ENCODE measurements around the gene CCNI. TPM values are rescaled to one million over a fixed set of nuclear protein-coding genes. Genes with fewer than 3 reads are reported as not detected.

CCNI gene
- total and polyA plus RNA-seq, 2 experiments from 2014 or later, result 121 to 166 TPM

- no peaks in the 10 kb centered on the region for H3K27me3 ChIP-seq (replicated peaks; ENCODE audit: insufficient read depth)
- H3K27ac ChIP-seq, result peak overlapping the region; percentile 74
- H2AFZ ChIP-seq, result no peak overlapping the region
- H3F3A ChIP-seq (ENCODE audit: insufficient read depth), result peaks cover 94% of the 10 kb centered on the region
- H4K20me1 ChIP-seq (ENCODE audit: insufficient read depth), result no peaks in the 10 kb centered on the region
- H3K4me3 ChIP-seq, result no peak overlapping the region
- H3K4me1 ChIP-seq (ENCODE audit: insufficient read depth), result peaks cover 39% of the 10 kb centered on the region
- in situ Hi-C loops (cut with MboI), result no loop called here
- no peak overlapping the region for H3K4me2 ChIP-seq (ENCODE audit: unreplicated experiment)
- DNase-seq, result peak; percentile 83
- H3K79me2 ChIP-seq (ENCODE audit: insufficient read depth), result peaks cover 48% of the 10 kb centered on the region
- no peak for TF ChIP-seq EZH2 (IDR thresholded peaks at IDR 0.05; ENCODE audit: insufficient read depth, poor library complexity, severe bottlenecking)
- H3K9me3 ChIP-seq (ENCODE audit: low read depth), result no peaks in the 10 kb centered on the region
- 11 to 12% methylated on average over 1 of the region's 1 CpG for WGBS, 2 experiments (ENCODE audit: low coverage in 1 of 2, low lambda C conversion rate in 2 of 2, missing lambda C conversion rate in 2 of 2)
- H3K9me2 ChIP-seq (ENCODE audit: insufficient read depth), result no peaks in the 10 kb centered on the region
- peaks cover 83% of the 10 kb centered on the region for H3K36me3 ChIP-seq (ENCODE audit: low read depth)
- peak overlapping the region; percentile 45 for H3K9ac ChIP-seq
These were observed 50.0 kb downstream of the CCNI start for GRCh38 chr4:77025643-77026321.

GRCh38 chr4:77023920-77024319 lies 51.9 kb downstream of the CCNI start:
- Histone ChIP-seq H3K9me3 (ENCODE audit: low read depth) (no peaks in the 10 kb centered on the region), H4K20me1 (ENCODE audit: insufficient read depth) (no peaks in the 10 kb centered on the region), H3K27me3 (replicated peaks; ENCODE audit: insufficient read depth) (no peaks in the 10 kb centered on the region), H3K4me3 (no peak overlapping the region), H3K9me2 (ENCODE audit: insufficient read depth) (no peaks in the 10 kb centered on the region), H3K79me2 (ENCODE audit: insufficient read depth) (peaks cover 60% of the 10 kb centered on the region), H3K36me3 (ENCODE audit: low read depth) (peaks cover 83% of the 10 kb centered on the region), H3K27ac (peak overlapping the region; percentile 24; the same call in 1 of the 2 replicates), H3K9ac (no peak overlapping the region), H3K4me1 (ENCODE audit: insufficient read depth) (peaks cover 42% of the 10 kb centered on the region), H3F3A (ENCODE audit: insufficient read depth) (peaks cover 97% of the 10 kb centered on the region), H2AFZ (no peak overlapping the region), H3K4me2 (ENCODE audit: unreplicated experiment) (no peak overlapping the region)
- 89% methylated on average over 11 of the region's 11 CpGs for WGBS, 2 experiments (ENCODE audit: low coverage in 1 of 2, low lambda C conversion rate in 2 of 2, missing lambda C conversion rate in 2 of 2)
- DNase-seq, result no peak
- TF ChIP-seq EZH2 (IDR thresholded peaks at IDR 0.05; ENCODE audit: insufficient read depth, poor library complexity, severe bottlenecking) (no peak), EZH2phosphoT487 (IDR thresholded peaks at IDR 0.05; ENCODE audit: insufficient read depth, low read depth) (no peak)
- in situ Hi-C loops (cut with MboI), result no loop called here

- H3K4me1 ChIP-seq (ENCODE audit: insufficient read depth), result peaks cover 42% of the 10 kb centered on the region
These were observed 53.1 kb downstream of the CCNI start for GRCh38 chr4:77022560-77023179.

DNA sequence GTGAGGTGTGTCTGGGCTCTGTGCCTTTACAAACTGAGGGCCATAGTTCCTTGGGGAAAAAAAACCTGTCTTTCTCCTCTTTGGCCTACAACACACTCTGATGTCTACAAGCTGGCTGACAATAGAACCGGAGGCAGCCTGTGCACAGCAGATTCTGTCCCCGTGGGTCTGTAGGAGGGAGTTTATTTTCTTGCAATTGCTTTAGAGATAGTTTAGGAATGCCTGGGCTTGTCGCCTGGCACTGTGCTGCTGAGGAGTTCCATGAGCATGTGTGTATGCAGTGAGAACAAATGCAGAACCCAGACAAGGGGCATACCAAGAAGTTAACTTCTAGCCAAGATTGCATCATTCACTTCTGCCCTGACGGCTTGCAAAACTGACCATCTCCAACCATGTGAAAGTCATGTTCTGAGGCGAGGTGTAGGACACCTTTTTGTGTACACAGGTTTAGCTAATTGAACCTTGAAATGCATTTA lies 54.1 kb downstream of the CCNI start:
- no peak overlapping the region for H3K4me3 ChIP-seq
- H3K4me2 ChIP-seq (ENCODE audit: unreplicated experiment), result peak overlapping the region; percentile 19
- H3K9me3 ChIP-seq (ENCODE audit: low read depth), result no peaks in the 10 kb centered on the region
- H3K4me1 ChIP-seq (ENCODE audit: insufficient read depth), result peaks cover 38% of the 10 kb centered on the region
- 45 to 46% methylated on average over 5 of the region's 5 CpGs for WGBS, 2 experiments (ENCODE audit: low coverage in 1 of 2, low lambda C conversion rate in 2 of 2, missing lambda C conversion rate in 2 of 2)
- no peak overlapping the region for H2AFZ ChIP-seq
- H3K9ac ChIP-seq, result peak overlapping the region; percentile 60
- in situ Hi-C loops (cut with MboI), result no loop called here
- peaks cover 82% of the 10 kb centered on the region for H3K36me3 ChIP-seq (ENCODE audit: low read depth)
- peaks cover 93% of the 10 kb centered on the region for H3F3A ChIP-seq (ENCODE audit: insufficient read depth)
- TF ChIP-seq EZH2phosphoT487 (IDR thresholded peaks at IDR 0.05; ENCODE audit: insufficient read depth, low read depth) (no peak), EZH2 (IDR thresholded peaks at IDR 0.05; ENCODE audit: insufficient read depth, poor library complexity, severe bottlenecking) (no peak)
- H3K79me2 ChIP-seq (ENCODE audit: insufficient read depth), result peaks cover 62% of the 10 kb centered on the region
- DNase-seq, result peak; percentile 88
- H4K20me1 ChIP-seq (ENCODE audit: insufficient read depth), result no peaks in the 10 kb centered on the region
- H3K27ac ChIP-seq, result peak overlapping the region; percentile 84
- no peaks in the 10 kb centered on the region for H3K27me3 ChIP-seq (replicated peaks; ENCODE audit: insufficient read depth)
- no peaks in the 10 kb centered on the region for H3K9me2 ChIP-seq (ENCODE audit: insufficient read depth)

More at GRCh38 chr4:77022560-77023179, 53.1 kb downstream of the CCNI start:
- H3K9me3 ChIP-seq (ENCODE audit: low read depth), result no peaks in the 10 kb centered on the region
- no peaks in the 10 kb centered on the region for H4K20me1 ChIP-seq (ENCODE audit: insufficient read depth)
- H3K4me2 ChIP-seq (ENCODE audit: unreplicated experiment), result peak overlapping the region; percentile 1
- H3K27ac ChIP-seq, result peak overlapping the region; percentile 84
- DNase-seq, result peak; percentile 79
- H3K36me3 ChIP-seq (ENCODE audit: low read depth), result peaks cover 83% of the 10 kb centered on the region
- in situ Hi-C loops (cut with MboI), result no loop called here
- peaks cover 63% of the 10 kb centered on the region for H3K79me2 ChIP-seq (ENCODE audit: insufficient read depth)
- H3K9me2 ChIP-seq (ENCODE audit: insufficient read depth), result no peaks in the 10 kb centered on the region
- H3K27me3 ChIP-seq (replicated peaks; ENCODE audit: insufficient read depth), result no peaks in the 10 kb centered on the region
- WGBS, 2 experiments (ENCODE audit: low coverage in 1 of 2, low lambda C conversion rate in 2 of 2, missing lambda C conversion rate in 2 of 2), result 38 to 39% methylated on average over 5 of the region's 5 CpGs
- peaks cover 94% of the 10 kb centered on the region for H3F3A ChIP-seq (ENCODE audit: insufficient read depth)
- H2AFZ ChIP-seq, result no peak overlapping the region
- no peak overlapping the region for H3K4me3 ChIP-seq
- peak overlapping the region; percentile 60 for H3K9ac ChIP-seq
- no peak for TF ChIP-seq EZH2 (IDR thresholded peaks at IDR 0.05; ENCODE audit: insufficient read depth, poor library complexity, severe bottlenecking)
- TF ChIP-seq EZH2phosphoT487 (IDR thresholded peaks at IDR 0.05; ENCODE audit: insufficient read depth, low read depth), result no peak
